BJ (cell line): ENCODE measurements around the gene PLAGL1. TPM values are rescaled to one million over a fixed set of nuclear protein-coding genes. Genes with fewer than 3 reads are reported as not detected.
A peak's percentile ranks its signal among the peaks of the same experiment; 100 is the strongest.

ENCODE experiments used
- CTCF ChIA-PET: fragments of 350-600 bp; formaldehyde crosslinking; extraction: SDS; loops from one replicate; lab custom pipeline; 2021; ENCODE audit warnings: antibody characterized with exemption, inconsistent platforms; lab: Yijun Ruan, JAX
- POLR2A ChIA-PET: fragments of 300-600 bp; sonication (Branson Sonifier 250); formaldehyde crosslinking; extraction: SDS; loops from one replicate; lab custom pipeline; 2021; ENCODE audit warnings: antibody characterized with exemption; lab: Charles Lee
- DNase-seq: peaks from one replicate; pipeline ENCODE4 v3.0.0-alpha.2; 2011; ENCODE audit warnings: low read depth
- H3K27me3 ChIP-seq: 2 replicates; pipeline ENCODE4 v1.6.0; 2011; ENCODE audit warnings: low read length; ENCODE audit not compliant: control insufficient read depth, insufficient read depth
- H3K36me3 ChIP-seq: 2 replicates; pipeline ENCODE4 v1.5.1; 2011; ENCODE audit warnings: low read length; ENCODE audit not compliant: control insufficient read depth, insufficient read depth
- H3K4me3 ChIP-seq: 2 replicates; pipeline ENCODE4 v1.5.1; 2011; ENCODE audit warnings: low read depth, mild to moderate bottlenecking, control low read depth, low read length
- CTCF ChIP-seq: IDR thresholded peaks from 2 replicates; pipeline ENCODE4 v1.5.1; 2011; ENCODE audit warnings: low read depth, mild to moderate bottlenecking, control low read depth, inconsistent platforms, low read length, moderate library complexity; ENCODE audit not compliant: insufficient read depth
- polyA plus RNA-seq: library from polyadenylated mRNA; depleted of rRNA; stranded (reverse); fragments of >200 nt; gene quantifications from 2 replicates; pipeline ENCODE4 v1.2.3, GENCODE V29; 2011

The PLAGL1 gene
- polyA plus RNA-seq, 1 experiment: 68.0 TPM

- POLR2A ChIA-PET: no interaction called here
Observed at GRCh38 chr6:143961886-143962878, 45.9 kb downstream of the PLAGL1 start.

DNA sequence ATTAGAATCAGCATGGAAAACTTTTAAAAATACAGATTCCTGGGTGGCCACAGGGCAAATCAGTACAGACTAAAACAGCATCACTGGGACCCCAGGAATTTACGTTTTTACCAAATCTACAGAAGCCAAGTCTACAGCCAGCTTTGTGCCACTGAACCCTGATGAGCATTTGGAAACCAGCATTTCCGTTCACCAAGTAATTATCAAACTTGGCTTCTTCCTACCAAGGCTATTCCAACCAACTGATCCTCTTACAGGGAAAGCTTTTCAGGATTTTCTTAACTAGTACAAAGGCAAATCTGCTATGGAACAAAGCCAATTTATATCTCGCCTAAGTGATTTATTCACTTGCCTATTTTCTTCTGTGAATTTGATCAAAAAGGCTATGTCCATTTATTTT lies 47.0 kb downstream of the PLAGL1 start:
- no peak overlapping the region for H3K4me3 ChIP-seq
- no peaks in the 10 kb centered on the region for H3K27me3 ChIP-seq
- no peak for DNase-seq
- peaks cover 11% of the 10 kb centered on the region for H3K36me3 ChIP-seq
- CTCF ChIA-PET: interaction anchor here (1.0 to 2.4 kb wide), 3 partner anchors 14 to 385 kb away, joined by 3 to 7 read pairs (median 5); no protein-coding TSS in a partner anchor
- POLR2A ChIA-PET: no interaction called here
- TF ChIP-seq CTCF: no peak

More at GRCh38 chr6:143961886-143962878, 45.9 kb downstream of the PLAGL1 start:
- DNase-seq: peak; percentile 26
- no peak overlapping the region for H3K4me3 ChIP-seq
- H3K27me3 ChIP-seq: no peaks in the 10 kb centered on the region
- TF ChIP-seq CTCF: peak; percentile 62
- peaks cover 11% of the 10 kb centered on the region for H3K36me3 ChIP-seq
- CTCF ChIA-PET: interaction anchor here (1.0 to 2.5 kb wide), 7 partner anchors 9 to 386 kb away, joined by 3 to 10 read pairs (median 7); no protein-coding TSS in a partner anchor

- CTCF ChIA-PET: interaction anchor here (0.8 to 1.8 kb wide), 3 partner anchors 11 to 20 kb away, joined by 3 to 12 read pairs (median 3); no protein-coding TSS in a partner anchor
- no peak for TF ChIP-seq CTCF
- no peak for DNase-seq
- Histone ChIP-seq H3K27me3 (no peaks in the 10 kb centered on the region), H3K4me3 (no peak overlapping the region), H3K36me3 (peaks cover 7% of the 10 kb centered on the region)
- POLR2A ChIA-PET: no interaction called here
Observed at GRCh38 chr6:143959927-143960326, 48.1 kb downstream of the PLAGL1 start.

GRCh38 chr6:143958839-143959399 lies 49.1 kb downstream of the PLAGL1 start:
- Histone ChIP-seq H3K4me3 (no peak overlapping the region), H3K27me3 (no peaks in the 10 kb centered on the region), H3K36me3 (peaks cover 7% of the 10 kb centered on the region)
- ChIA-PET CTCF (interaction anchor here (1.2 to 1.8 kb wide), 2 partner anchors 10 to 16 kb away, joined by 3 to 12 read pairs; no protein-coding TSS in a partner anchor), POLR2A (no interaction called here)
- TF ChIP-seq CTCF: no peak
- DNase-seq: no peak
